ENCODE results near the gene TMEM235. TPM values are rescaled to one million over a fixed set of nuclear protein-coding genes. Genes with fewer than 3 reads are reported as not detected.

Gene TMEM235
- total and polyA plus RNA-seq, 9 of the 15 experiments (the other 6 are each of a cell fraction or from before 2014, with no cell fraction given), result not detected

DNA sequence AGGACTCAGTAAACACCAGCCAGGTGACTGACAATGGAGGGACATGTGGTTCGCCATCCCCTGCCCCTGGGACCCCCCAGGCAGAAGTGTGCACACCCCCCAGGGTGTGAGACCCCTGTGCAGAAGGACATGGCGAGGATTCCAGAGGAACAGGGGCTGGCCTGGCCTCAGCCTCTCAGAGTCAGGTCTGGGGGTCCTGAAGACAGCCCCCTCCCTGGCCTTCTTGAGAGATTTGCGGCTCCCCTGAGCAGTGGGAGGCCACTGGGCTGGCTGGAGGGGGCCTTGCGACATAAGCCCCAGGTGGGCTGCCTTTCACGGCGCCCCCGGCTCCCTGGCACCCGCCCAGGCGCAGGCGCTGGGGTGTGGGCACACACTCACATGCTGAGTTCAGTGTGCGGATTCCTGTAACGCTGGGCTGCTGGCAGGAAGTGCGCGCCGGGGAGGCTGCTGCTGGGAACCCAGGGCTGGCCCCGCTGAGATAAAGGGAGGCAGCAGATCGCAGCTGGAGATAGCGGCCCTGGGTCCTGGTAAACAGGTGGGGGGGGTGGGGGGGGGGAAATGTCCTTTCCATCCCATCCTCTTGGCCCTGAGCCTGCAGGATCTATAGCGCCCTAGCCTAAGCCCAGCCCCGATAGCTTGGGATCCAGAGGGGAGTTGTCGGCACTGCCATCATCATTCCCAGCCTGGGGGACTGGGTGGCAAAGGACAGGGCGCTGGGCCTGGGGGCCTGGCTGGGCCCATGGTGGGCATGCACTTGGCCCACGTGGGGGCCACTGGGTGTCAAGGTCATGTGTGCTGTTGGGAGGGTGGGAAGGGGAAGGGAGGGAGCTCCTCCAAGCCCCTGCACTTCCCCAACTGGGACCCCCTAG lies 27.1 kb downstream of the TMEM235 start (continued):
- TF ChIP-seq ZNF140 (CRISPR knock-in tag; IDR thresholded peaks at IDR 0.05) (no peak), TAF9B (IDR thresholded peaks at IDR 0.05; ENCODE audit: partially characterized antibody) (no peak), BMI1 (IDR thresholded peaks at IDR 0.05; ENCODE audit: low read length) (no peak), RUNX1 (IDR thresholded peaks at IDR 0.05; ENCODE audit: low read depth) (no peak), OTX1 (CRISPR knock-in tag; IDR thresholded peaks at IDR 0.05) (no peak), EGR1 (conservative IDR thresholded peaks at IDR 0.05) (no peak), PURB (CRISPR knock-in tag; IDR thresholded peaks at IDR 0.05; ENCODE audit: low read depth) (no peak), CTBP1 (IDR thresholded peaks at IDR 0.05; ENCODE audit: borderline replicate concordance) (peak; percentile 66; the same call in 1 of the 2 replicates), PHTF2 (CRISPR knock-in tag; IDR thresholded peaks at IDR 0.05) (no peak), ZNF79 (CRISPR knock-in tag; IDR thresholded peaks at IDR 0.05; ENCODE audit: low read depth) (0 out of 2 replicates have a peak, but pooled peaks have one; percentile 2), MTA3 (IDR thresholded peaks at IDR 0.05; ENCODE audit: borderline replicate concordance) (peak; percentile 91), STAT5B (CRISPR knock-in tag; IDR thresholded peaks at IDR 0.05) (no peak), EHMT2 (IDR thresholded peaks at IDR 0.05) (no peak), KAT2B (IDR thresholded peaks at IDR 0.05; ENCODE audit: low read depth, low read length) (no peak)
- TF ChIP-seq, protein P1, sequence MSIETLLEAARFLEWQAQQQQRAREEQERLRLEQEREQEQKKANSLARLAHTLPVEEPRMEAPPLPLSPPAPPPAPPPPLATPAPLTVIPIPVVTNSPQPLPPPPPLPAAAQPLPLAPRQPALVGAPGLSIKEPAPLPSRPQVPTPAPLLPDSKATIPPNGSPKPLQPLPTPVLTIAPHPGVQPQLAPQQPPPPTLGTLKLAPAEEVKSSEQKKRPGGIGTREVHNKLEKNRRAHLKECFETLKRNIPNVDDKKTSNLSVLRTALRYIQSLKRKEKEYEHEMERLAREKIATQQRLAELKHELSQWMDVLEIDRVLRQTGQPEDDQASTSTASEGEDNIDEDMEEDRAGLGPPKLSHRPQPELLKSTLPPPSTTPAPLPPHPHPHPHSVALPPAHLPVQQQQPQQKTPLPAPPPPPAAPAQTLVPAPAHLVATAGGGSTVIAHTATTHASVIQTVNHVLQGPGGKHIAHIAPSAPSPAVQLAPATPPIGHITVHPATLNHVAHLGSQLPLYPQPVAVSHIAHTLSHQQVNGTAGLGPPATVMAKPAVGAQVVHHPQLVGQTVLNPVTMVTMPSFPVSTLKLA (conservative IDR thresholded peaks at IDR 0.05), result no peak; a peak in 1 of 4 replicates
- TF ChIP-seq, protein P2, sequence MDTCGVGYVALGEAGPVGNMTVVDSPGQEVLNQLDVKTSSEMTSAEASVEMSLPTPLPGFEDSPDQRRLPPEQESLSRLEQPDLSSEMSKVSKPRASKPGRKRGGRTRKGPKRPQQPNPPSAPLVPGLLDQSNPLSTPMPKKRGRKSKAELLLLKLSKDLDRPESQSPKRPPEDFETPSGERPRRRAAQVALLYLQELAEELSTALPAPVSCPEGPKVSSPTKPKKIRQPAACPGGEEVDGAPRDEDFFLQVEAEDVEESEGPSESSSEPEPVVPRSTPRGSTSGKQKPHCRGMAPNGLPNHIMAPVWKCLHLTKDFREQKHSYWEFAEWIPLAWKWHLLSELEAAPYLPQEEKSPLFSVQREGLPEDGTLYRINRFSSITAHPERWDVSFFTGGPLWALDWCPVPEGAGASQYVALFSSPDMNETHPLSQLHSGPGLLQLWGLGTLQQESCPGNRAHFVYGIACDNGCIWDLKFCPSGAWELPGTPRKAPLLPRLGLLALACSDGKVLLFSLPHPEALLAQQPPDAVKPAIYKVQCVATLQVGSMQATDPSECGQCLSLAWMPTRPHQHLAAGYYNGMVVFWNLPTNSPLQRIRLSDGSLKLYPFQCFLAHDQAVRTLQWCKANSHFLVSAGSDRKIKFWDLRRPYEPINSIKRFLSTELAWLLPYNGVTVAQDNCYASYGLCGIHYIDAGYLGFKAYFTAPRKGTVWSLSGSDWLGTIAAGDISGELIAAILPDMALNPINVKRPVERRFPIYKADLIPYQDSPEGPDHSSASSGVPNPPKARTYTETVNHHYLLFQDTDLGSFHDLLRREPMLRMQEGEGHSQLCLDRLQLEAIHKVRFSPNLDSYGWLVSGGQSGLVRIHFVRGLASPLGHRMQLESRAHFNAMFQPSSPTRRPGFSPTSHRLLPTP (IDR thresholded peaks at IDR 0.05; ENCODE audit: borderline replicate concordance, extremely low read depth, insufficient read length), result no peak
- TF ChIP-seq, protein P3, sequence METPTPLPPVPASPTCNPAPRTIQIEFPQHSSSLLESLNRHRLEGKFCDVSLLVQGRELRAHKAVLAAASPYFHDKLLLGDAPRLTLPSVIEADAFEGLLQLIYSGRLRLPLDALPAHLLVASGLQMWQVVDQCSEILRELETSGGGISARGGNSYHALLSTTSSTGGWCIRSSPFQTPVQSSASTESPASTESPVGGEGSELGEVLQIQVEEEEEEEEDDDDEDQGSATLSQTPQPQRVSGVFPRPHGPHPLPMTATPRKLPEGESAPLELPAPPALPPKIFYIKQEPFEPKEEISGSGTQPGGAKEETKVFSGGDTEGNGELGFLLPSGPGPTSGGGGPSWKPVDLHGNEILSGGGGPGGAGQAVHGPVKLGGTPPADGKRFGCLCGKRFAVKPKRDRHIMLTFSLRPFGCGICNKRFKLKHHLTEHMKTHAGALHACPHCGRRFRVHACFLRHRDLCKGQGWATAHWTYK (CRISPR knock-in tag; IDR thresholded peaks at IDR 0.05), result peak; percentile 83
- TF ChIP-seq, protein P4, sequence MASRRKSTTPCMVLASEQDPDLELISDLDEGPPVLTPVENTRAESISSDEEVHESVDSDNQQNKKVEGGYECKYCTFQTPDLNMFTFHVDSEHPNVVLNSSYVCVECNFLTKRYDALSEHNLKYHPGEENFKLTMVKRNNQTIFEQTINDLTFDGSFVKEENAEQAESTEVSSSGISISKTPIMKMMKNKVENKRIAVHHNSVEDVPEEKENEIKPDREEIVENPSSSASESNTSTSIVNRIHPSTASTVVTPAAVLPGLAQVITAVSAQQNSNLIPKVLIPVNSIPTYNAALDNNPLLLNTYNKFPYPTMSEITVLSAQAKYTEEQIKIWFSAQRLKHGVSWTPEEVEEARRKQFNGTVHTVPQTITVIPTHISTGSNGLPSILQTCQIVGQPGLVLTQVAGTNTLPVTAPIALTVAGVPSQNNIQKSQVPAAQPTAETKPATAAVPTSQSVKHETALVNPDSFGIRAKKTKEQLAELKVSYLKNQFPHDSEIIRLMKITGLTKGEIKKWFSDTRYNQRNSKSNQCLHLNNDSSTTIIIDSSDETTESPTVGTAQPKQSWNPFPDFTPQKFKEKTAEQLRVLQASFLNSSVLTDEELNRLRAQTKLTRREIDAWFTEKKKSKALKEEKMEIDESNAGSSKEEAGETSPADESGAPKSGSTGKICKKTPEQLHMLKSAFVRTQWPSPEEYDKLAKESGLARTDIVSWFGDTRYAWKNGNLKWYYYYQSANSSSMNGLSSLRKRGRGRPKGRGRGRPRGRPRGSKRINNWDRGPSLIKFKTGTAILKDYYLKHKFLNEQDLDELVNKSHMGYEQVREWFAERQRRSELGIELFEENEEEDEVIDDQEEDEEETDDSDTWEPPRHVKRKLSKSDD (conservative IDR thresholded peaks at IDR 0.05; ENCODE audit: low read length), result no peak
